ENCODE data around the gene LONRF3.

DNA sequence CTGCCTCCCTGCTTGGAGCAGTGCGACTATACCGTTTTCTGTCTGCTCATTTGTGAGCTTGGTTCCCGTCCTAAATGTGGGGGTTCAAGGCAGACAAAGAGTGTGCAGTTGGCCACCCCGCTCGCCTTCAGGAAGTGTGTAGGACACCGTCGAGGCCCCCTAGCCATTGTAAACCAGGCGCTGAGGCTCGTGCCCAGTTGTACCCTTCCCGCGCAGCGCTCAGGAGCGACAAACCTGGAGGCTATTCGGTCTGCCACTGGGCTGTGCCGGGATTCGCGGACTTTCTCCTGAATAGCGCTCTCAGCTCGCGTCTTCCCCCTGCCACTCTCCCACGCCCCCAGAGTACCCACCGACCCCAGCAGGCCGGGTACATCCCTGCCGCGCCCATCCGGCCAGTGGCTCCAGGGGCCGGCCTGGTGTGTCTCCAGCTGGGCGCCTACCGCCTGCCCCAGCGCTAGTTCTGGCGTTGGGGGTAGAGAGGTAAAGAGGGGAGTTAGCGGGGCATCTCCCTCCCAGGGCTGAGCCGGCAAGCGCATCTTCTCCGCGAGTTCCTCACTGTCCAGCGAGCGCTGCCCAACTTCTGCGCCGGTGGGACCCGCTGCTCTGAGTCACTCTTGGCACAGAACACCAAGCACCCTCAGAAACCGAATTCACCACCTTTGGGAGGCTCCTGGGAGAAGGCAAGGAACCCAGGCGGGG lies 880 bp upstream of the LONRF3 start:
- TF ChIP-seq, protein P1, sequence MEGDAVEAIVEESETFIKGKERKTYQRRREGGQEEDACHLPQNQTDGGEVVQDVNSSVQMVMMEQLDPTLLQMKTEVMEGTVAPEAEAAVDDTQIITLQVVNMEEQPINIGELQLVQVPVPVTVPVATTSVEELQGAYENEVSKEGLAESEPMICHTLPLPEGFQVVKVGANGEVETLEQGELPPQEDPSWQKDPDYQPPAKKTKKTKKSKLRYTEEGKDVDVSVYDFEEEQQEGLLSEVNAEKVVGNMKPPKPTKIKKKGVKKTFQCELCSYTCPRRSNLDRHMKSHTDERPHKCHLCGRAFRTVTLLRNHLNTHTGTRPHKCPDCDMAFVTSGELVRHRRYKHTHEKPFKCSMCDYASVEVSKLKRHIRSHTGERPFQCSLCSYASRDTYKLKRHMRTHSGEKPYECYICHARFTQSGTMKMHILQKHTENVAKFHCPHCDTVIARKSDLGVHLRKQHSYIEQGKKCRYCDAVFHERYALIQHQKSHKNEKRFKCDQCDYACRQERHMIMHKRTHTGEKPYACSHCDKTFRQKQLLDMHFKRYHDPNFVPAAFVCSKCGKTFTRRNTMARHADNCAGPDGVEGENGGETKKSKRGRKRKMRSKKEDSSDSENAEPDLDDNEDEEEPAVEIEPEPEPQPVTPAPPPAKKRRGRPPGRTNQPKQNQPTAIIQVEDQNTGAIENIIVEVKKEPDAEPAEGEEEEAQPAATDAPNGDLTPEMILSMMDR (IDR thresholded peaks at IDR 0.05): no peak
- no peak for TF ChIP-seq POLR2A (IDR thresholded peaks at IDR 0.05)

All from body of pancreas (tissue), 4 donors.